GM12874 (cell line): ENCODE data around the gene KCNIP4.

ENCODE experiments used
- CTCF ChIP-seq: IDR thresholded peaks from 2 replicates; pipeline ENCODE4 v1.5.1; 2011; ENCODE audit warnings: low read depth, mild to moderate bottlenecking, control low read depth, low read length, moderate library complexity; ENCODE audit not compliant: insufficient read depth

Gene KCNIP4

GRCh38 chr4:21976166-21976565 lies 27.6 kb upstream of the KCNIP4 start:
- no peak for TF ChIP-seq CTCF

GRCh38 chr4:21973850-21974249 lies 25.3 kb upstream of the KCNIP4 start:
- no peak for TF ChIP-seq CTCF

- no peak for TF ChIP-seq CTCF
Measured at GRCh38 chr4:21964762-21965319, 16.3 kb upstream of the KCNIP4 start.

- no peak for TF ChIP-seq CTCF
Measured at GRCh38 chr4:21962691-21963090, 14.1 kb upstream of the KCNIP4 start.

- no peak for TF ChIP-seq CTCF
Measured at GRCh38 chr4:21960793-21961192, 12.2 kb upstream of the KCNIP4 start.

GRCh38 chr4:21954916-21955315 lies 6.3 kb upstream of the KCNIP4 start:
- no peak for TF ChIP-seq CTCF

GRCh38 chr4:21953653-21954052 lies 5.1 kb upstream of the KCNIP4 start:
- TF ChIP-seq CTCF = no peak
